Tongue (tissue), 2 donors: ENCODE measurements around the gene URGCP. TPM values are rescaled to one million over a fixed set of nuclear protein-coding genes. Genes with fewer than 3 reads are reported as not detected.
A peak's percentile ranks its signal among the peaks of the same experiment; 100 is the strongest.
"Not testable (repeated sequence)": the region's sequence is repeated elsewhere in the genome, so short reads cannot be mapped to it uniquely, and the experiment has no call there.

Experiments
- DNase-seq: peaks from one replicate; pipeline ENCODE4 v3.0.0-alpha.2; 2015
- total RNA-seq: library from RNA; depleted of rRNA; stranded (reverse); fragments of >200 nt; gene quantifications from one replicate; pipeline ENCODE4 v1.2.3, GENCODE V29; 2014

The URGCP gene
- total RNA-seq, 1 donor from 2014 or later: 32.5 TPM

DNA sequence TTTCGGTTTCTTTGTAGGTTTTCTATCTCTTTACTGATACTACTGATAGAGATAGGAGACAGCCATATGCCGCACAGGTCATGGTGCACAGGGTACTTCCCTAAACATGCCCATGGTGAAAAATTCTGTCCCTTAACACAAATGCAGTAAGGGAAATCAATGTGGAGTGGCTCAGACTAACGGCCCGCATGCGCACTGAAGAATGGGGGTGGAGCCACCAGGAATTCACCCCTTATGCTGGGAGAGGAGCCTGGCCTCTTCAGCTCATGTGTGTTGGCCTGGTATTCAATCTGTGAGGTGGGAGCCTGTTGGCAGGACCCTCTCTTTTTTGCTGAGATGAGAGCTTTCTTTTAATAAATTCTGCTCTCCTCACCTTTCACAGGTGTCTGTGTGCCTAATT, 8.4 kb upstream of the URGCP start:
- no peak for DNase-seq

- peak; percentile 72 for DNase-seq
Observed at GRCh38 chr7:43905956-43906330, 453 bp downstream of the URGCP start.

- DNase-seq: no peak
Observed at GRCh38 chr7:43905209-43905946, 1.0 kb downstream of the URGCP start.

- no peak for DNase-seq
Observed at GRCh38 chr7:43904533-43905208, 1.7 kb downstream of the URGCP start.

DNA sequence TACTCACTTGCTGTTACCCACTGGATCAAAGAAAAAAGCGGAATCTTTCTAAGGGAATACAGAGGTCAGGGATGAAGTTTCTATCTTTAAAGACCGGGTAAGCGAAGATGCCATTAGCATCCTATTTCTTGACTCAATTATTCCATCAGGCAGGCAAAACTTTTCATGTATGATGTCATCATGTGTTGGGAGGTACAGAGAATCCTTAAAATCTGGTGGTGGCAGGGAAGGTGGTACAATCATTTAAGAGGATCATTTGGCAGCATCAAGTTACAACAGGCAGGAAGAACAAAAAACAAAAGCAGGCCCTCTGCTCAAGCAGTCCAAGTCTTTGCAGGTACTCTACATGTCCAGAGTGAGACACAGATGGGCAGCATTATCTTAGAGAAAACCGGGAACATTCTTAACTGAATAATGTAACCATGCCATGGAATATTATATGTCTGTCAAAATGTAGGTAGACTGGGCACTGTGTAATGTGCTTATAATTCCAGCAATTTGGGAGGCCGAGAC, 3.8 kb downstream of the URGCP start:
- no peak for DNase-seq

- DNase-seq: not testable (repeated sequence)
Observed at GRCh38 chr7:43898571-43898970, 7.8 kb downstream of the URGCP start.

GRCh38 chr7:43895847-43896415, 10.5 kb downstream of the URGCP start:
- DNase-seq: no peak

DNA sequence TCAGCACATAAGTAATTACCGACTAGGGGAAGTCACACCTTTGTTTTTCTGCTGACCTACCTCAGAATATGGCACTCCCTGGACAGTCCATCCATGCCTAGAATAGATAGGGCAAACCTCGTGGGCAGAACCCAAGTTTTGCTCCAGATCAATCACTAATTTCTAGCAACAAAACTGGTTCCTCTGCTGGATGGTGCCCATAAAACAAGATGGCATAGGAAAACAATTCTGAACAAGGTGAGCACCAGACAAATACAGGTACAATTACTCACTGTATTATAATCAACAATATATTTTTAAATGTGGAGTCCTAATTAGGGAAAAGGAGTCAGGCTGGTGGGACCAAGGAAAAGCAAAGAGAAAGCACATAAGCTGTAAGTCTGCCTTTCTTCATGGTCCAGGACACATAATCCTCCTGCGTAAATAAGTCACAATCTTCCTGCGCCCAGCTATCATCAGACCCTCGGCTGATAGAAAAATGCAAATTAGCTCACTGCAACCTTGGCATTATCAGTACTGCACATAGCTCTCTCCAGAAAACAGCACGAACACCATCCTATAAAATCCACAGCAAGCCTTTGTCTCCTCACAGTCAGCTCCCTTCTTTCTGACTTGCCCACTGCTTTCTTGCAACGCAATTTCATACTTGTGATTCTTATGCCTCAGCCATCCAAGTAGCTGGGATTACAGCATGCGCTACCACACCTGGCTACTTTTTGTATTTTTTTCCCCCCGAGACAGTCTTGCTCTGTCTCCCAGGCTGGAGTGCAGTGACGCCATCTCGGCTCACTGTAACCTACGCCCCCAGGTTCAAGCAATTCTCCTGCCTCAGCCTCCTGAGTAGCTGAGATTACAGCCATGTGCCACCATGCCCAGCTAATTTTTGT, 15.1 kb downstream of the URGCP start:
- no peak for DNase-seq

GRCh38 chr7:43890468-43890867, 15.9 kb downstream of the URGCP start:
- DNase-seq: no peak

DNA sequence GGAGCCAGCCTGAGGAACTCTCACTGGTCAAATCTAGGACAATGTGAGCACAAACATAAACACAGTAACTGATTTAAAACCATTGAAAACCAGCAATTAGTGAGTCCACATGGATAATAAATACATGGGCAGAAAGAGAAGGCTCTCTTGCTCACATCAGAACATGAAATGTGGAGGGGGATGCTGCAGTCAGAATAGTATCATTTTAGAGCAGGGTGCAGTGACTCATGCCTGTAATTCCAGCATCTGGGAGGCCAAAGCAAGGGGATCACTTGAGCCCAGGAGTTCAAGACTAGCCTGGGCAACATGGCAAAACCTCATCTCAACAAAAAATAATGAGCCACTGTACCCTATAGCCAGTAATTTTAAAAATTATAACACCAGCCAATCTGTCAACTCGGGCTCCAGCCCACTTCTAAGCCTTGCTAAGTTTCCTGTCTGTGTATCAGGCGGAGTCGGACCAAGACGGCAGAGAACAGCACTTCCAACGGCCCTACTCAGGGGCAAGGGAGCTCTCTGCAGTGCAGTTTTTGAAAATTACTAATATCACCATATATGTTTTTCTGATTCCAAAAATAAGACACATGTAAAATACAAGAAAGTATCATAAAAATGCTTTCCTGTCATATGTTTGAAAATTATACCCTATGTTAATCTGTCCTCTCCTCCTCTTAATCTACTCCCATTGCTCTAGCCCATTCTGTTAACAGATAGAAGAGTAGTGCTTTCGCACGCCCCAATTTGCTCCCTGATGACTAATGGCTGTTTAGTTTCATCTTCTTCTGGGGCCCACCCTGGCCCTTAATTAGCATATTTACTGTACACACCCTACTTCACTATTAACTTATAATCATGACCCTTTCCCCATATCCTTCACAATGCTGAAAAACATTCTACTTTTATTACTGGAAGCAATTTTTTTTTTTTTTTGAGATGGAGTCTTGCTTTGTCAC, 17.1 kb downstream of the URGCP start:
- no peak for DNase-seq

- DNase-seq: no peak
Observed at GRCh38 chr7:43884617-43885016, 21.8 kb downstream of the URGCP start.

DNA sequence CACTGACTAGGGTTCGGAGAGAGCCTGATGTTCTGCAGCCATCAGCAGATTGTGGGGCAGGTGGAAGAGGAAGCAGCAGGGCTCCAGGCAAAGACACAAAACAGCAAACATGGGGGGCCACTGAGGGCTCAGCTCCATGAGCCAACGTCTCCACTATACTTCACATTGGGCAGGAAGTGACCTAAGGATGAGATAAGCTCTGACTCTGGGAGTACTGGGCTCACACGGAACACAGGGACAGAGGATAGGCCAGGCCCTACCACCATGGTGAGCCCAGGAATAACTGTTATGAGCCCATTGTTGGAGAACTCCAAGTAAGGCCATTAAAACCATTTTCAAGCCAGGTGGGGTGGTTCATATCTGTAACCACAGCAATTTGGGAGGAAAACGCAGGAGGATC, 22.2 kb downstream of the URGCP start:
- DNase-seq: no peak

DNA sequence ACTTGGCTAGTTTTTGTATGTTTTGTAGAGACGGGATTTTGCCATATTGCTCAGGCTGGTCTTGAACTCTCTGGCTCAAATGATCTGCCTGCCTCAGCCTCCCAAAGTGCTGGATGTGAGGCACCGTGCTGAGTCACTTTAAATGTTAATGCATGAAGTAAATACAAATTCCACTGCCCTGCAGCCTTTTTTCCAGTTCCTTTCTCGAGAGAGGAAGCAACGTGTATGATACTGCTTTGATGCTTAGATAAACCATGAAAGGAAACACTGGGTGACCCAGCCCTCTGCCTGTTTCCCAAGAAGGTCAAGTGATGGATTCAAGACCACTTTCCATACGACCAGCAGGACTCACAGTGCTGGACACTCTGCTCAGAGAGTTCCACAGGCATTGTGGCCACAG, 25.8 kb downstream of the URGCP start:
- DNase-seq: no peak

- no peak for DNase-seq
Observed at GRCh38 chr7:43879477-43879876, 26.9 kb downstream of the URGCP start.

GRCh38 chr7:43878867-43879266, 27.5 kb downstream of the URGCP start:
- DNase-seq: no peak

DNA sequence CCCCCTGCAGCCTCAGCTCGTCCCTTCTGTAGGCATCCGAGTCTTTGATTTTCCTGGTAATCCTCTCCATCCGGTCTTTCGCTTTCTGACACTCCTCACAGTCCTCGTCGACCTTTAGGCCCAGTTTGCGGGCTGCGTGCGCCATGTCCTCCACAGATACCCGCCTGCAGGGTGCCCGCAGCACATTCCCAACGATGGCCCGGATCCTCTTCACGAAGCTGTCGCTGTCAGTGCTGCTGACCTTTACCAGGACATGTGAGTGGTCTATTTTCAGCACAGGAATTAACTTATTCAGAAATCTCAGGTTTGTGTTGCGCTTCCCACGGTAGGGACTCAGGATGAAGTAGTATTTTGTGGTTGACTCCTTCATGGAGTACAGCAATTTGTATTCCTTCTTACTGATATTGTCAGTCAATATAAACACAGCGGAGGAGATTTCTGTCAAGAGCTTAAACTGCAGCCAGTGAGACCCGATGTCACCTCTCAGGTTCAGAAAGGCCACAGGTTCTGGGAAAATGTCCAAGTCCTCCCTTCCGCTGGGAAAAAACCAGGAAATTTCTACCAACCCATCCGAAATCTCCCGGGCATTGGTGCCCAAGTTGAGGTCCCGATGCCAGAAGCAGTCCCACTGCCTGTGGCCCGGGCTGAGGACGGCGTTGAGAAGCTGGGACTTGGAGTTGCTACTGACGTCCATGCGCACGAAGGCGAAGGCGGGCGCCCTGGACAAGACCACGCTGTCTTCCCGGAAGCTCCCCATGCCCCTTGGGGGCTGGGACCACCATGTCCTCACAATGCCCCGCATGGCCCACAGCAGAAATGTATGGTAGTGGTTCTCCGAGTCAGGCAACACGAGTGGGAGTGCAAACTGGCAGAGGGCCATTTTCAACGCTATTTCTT, 28.2 kb downstream of the URGCP start:
- no peak for DNase-seq

DNA sequence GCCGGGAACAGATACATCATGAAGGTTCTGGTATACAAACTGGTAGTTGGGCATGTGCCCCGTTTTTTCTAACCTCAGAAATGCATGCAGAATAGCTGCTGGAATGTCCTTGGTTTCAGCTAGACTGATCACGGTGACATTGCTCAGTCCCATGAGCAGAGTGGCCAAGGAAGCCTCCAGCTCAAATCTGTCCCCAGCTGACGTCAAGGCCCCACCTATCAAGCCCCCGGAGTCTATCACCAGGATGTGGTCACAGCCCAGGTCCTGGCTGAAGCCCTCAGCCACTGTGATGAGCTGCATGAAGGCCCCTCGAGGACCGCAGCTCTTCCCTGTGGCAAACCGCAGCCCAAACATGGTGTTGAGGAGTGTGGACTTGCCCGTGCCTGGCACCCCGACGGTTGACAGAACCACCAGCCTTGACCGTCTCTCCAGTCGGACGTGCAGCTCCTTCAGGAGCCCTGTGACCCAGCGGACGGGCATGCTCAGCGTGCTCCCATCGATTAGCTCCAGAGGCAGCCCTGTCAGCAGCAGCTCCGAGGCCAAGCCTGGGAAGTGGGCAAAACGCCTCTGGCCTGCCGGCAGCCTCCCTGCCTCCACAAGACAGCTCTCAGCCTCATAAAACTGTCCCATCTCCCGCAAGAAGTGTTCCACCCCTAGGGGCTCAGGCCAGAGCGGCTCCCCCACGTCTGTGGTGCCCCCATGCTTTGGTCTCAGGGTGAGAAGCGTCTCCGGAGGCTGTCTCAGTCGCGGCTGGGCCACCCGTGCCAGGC, 29.2 kb downstream of the URGCP start:
- no peak for DNase-seq

DNA sequence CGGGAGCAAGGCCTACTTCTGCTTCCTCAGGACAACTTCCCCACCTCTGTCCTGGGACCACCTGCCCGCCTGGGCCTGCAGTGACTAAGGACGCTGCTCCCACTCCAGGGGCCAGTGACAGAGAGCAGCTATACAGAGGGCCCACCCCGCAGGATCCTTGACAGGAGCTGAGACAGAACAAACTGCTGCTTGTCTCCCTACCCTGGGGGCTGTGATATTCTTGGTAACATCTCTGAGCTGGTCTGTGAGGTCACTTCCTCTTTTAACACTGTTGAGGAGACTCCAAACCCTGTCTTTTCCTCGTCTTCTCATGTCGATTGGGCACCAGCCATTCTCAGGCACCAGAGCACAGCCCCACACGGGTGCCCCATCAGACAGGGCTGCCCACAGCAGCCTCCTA, 30.2 kb downstream of the URGCP start:
- DNase-seq: no peak

GRCh38 chr7:43873300-43873699, 33.1 kb downstream of the URGCP start:
- DNase-seq: no peak
